KOPT-K1 (cell line): Measurements from ENCODE around the gene GUK1.

Experiments used
- H3K27ac ChIP-seq: fragments of 200-600 bp; sonication (generic); 2 replicates; pipeline ENCODE4 v1.5.1; 2016; ENCODE audit warnings: antibody characterized with exemption, mild to moderate bottlenecking, low read depth, low read length; ENCODE audit not compliant: poor library complexity, severe bottlenecking
- H3K36me3 ChIP-seq: fragments of 200-600 bp; sonication (generic); 2 replicates; pipeline ENCODE4 v1.5.1; 2017; ENCODE audit warnings: antibody characterized with exemption, mild to moderate bottlenecking, low read length, moderate library complexity; ENCODE audit not compliant: insufficient read depth
- H3K9me3 ChIP-seq: fragments of 200-600 bp; sonication (generic); 2 replicates; pipeline ENCODE4 v1.5.1; 2017; ENCODE audit warnings: antibody characterized with exemption, low read length, mild to moderate bottlenecking; ENCODE audit not compliant: insufficient read depth, poor library complexity, severe bottlenecking

GUK1 gene

DNA sequence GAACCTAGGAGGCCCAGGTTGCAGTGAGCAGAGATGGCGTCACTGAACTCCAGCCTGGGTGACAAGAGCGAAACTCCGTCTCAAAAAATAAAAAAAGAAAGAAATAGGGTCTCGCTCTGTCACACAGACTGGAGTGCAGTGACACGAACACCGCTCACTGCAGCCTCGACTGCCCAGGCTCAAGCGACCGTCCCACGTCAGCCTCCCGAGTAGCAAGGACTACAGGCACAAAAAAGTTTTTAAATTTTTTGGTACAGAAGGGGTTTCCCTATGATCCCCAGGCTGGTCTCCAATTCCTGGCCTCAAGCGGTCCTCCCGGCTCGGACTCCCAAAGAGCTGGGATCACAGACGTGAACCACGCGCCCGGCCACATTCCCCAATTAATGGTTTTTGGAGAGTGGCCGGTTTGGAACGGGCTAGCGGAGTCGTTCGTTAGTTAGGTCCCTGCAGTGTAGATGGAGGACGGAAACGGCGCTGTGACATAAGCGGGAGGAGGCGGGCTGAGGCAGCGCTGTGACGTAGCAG, 611 bp upstream of the GUK1 start:
- Histone ChIP-seq H3K9me3 (no peaks in the 10 kb centered on the region), H3K27ac (peak overlapping the region; percentile 83), H3K36me3 (peaks cover 6% of the 10 kb centered on the region; the same call in 1 of the 2 replicates)

DNA sequence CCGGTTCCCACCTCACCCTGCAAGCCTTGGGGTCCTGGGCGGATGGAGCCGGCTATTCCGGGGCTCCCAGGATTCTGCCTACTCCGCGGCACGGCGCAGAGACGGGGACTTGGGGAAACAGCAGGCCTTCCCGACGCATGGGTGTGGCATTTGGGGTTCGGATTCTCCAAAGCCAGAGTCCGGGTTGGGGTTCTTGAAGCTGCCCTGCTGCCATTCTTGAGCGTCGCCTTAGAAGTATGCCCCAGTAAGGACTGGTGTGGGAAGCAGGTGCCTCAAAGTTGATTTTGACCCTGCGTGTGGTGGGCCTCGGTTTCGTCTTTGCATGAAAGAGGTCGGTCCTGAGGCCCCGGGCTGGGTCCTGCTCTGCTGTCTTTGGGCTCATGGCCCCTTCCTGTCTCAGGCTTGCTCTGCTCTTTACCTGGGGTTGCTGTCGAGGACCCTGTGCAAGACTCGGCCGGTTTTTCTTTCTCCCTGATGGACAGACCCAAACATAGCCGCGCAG, 696 bp downstream of the GUK1 start:
- no peaks in the 10 kb centered on the region for H3K9me3 ChIP-seq
- peak overlapping the region; percentile 83 for H3K27ac ChIP-seq
- peaks cover 19% of the 10 kb centered on the region for H3K36me3 ChIP-seq

DNA sequence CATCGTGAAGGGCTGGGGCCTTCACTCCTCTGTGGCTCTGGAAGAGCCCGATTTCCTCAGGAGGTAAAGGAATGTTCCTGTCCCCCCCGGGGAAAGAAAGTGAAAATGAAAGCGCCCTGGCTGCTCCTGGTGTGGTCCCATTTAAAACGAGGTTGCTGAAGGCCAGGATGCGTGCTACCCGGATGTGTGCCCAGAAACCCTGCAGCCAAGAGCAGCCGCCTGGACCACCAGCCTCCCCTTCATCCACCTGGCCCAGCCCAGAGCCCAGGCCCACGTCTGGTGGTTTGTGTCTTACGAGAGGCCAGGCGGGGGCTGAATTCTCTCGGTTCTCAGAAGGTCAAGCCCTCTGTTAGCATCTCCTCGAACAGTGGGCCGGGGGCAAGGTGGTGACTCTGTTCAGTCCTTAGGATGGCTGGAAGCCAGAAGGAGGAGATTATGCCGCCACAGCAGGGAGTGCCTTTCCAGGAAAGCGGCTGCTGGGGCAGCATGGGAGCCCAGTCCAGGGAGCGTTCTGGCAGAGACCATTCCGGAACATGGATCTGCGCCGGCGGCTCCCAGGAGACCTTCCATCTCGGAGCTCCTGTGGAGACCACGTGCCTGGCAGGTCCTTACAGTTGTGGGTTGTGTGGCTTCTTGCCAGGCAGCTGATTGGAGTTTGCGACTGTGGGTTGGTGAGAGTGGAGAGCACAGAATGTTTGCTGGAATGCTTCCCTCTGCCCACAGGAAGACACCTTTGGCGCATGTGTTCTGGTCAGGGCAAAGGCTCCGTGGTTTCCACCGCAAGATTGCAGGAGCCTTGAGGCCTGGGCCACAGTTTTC, 1.4 kb downstream of the GUK1 start:
- Histone ChIP-seq H3K9me3 (no peaks in the 10 kb centered on the region), H3K36me3 (peaks cover 26% of the 10 kb centered on the region), H3K27ac (peak overlapping the region; percentile 83)

DNA sequence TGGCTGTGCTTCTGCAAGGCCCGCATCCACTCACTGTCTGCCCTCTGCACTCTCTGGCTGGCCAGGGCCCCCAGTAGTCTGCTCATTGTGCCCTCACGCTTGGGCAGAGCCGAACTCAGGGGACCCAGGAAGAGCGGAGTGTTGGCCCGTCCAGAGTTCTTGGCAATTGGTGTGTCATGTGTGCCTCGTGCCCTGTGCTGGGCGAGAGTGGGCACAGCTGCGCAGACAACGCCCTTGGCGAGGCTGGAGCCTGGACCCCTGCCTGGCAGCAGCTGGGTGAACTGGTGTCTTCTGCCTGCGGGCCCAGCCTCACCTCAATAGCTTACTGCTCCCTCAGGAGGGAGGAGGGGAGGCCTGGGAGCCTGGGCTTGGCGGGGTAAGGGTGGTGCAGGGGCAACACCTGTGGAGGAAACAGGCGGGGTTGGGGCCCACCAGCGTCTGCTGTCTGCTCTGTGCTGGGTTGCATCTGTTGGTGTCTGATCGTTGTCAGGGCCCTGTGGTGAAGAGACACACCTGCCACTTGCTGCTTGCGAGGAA, 2.1 kb downstream of the GUK1 start:
- Histone ChIP-seq H3K27ac (peak overlapping the region; percentile 83), H3K36me3 (peaks cover 34% of the 10 kb centered on the region), H3K9me3 (no peaks in the 10 kb centered on the region)

DNA sequence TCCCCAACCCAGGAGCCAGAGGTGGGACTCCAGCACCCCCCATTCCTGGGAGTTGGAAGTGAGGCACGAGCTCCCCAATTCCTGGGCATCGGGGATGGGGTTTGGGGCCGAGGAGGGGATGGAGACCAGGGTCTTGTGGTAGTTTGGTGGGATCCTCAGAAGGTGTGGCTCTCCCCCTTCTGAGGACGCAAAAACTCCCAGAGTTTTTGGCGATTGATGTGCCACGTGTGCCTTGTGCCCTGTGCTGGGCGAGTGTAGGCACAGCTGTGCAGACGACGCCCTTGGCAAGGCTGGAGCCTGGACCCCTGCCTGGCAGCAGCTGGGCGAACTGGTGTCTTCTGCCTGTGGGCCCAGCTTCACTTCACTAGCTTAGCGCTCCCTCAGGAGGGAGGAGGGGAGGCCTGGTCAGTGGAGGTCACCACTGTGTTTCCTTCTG, 2.6 kb downstream of the GUK1 start:
- Histone ChIP-seq H3K9me3 (no peaks in the 10 kb centered on the region), H3K36me3 (peaks cover 39% of the 10 kb centered on the region), H3K27ac (peak overlapping the region; percentile 83)

DNA sequence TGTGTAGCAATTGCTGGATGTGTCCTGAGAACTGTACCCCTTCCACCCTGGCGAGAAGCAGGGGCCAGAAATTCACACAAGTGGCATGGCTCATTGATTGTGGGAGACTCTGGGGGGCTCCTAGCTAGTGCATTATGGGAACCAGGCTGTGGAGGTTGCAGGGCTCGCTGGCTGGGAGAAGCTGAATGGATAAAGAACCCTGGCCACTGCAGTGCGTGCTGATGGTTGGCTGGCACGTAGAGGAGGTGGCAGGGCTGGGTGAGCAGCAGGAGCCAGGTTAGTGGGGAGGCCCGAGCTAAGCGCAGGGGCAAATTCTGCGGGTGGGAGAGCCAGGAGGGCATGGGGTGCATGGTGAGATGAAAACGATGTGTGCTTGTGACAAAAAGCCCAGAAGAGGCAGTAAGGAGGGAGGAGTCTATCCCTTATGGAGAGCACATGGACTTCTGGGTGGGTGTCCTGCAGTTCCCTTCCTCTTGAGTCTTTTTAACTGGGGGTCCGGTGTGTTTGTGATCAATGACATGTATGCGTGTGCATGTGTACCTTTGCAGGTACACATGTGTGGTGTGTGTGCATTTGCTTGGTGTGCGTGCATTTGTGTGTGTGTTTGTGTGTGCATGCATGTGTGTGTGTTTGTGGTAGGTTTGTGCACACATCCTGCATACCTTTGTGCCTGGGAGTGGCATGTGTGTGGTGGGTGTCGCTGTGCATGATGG, 3.6 kb downstream of the GUK1 start:
- Histone ChIP-seq H3K9me3 (no peaks in the 10 kb centered on the region), H3K36me3 (peaks cover 48% of the 10 kb centered on the region), H3K27ac (peak overlapping the region; percentile 83)

DNA sequence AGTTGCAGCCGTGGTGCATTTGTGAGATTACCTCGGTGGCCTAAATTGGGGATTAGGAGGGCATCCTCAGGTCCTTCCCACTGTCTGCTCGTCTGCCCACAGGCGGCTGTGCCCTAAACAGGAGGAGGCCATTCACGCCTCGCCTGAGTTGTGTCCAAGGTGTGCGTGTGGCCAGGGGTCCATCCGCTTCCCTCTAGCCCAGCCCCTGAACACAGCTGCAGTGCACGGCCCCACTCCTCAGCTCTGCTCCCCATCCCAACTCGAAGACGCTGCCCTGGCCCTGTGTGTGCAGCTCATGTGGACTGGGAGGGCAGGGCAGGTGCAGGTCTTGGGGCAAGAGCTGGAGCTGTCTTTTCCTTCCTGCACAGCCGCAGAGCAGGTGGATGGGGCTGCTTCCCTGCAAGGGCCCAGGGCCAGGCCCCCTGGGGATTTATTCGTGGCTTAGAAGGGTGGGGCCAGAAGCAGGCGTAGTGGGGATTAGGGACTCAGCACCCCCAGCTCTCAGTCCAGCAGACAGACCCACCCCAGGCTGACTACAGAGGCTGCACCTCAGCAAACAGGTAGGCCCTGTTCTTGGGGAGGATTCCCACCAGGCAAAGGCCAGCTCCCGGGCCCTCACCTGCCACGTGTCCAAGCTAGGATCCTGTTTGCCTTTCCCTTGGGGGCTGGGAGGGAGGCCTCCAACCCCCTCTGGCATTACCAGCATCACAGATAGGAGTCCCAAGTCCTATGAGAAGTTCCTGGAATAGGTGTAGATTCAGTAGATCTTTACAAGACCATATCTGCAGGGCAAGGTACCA, 4.3 kb downstream of the GUK1 start:
- Histone ChIP-seq H3K9me3 (no peaks in the 10 kb centered on the region), H3K36me3 (peaks cover 55% of the 10 kb centered on the region), H3K27ac (peak overlapping the region; percentile 12)

DNA sequence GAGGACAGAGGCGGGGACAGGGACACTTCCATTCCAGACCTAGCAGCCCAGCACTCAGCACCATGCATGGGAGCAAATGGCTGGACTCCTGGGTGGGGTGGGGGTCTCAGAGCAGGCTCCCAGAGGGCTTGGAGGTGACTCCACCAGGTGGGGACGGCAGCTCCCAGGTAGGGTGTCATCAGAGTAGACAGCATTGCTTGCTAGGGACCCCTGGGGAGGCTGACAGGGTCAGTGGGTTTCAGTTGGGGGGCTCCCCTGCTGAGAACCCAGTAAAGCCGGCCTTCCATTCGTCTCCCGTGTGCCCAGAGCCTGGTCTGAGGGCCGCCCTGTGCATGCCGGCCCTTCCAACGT, 4.9 kb downstream of the GUK1 start:
- Histone ChIP-seq H3K27ac (no peak overlapping the region), H3K36me3 (peaks cover 61% of the 10 kb centered on the region), H3K9me3 (no peaks in the 10 kb centered on the region)

DNA sequence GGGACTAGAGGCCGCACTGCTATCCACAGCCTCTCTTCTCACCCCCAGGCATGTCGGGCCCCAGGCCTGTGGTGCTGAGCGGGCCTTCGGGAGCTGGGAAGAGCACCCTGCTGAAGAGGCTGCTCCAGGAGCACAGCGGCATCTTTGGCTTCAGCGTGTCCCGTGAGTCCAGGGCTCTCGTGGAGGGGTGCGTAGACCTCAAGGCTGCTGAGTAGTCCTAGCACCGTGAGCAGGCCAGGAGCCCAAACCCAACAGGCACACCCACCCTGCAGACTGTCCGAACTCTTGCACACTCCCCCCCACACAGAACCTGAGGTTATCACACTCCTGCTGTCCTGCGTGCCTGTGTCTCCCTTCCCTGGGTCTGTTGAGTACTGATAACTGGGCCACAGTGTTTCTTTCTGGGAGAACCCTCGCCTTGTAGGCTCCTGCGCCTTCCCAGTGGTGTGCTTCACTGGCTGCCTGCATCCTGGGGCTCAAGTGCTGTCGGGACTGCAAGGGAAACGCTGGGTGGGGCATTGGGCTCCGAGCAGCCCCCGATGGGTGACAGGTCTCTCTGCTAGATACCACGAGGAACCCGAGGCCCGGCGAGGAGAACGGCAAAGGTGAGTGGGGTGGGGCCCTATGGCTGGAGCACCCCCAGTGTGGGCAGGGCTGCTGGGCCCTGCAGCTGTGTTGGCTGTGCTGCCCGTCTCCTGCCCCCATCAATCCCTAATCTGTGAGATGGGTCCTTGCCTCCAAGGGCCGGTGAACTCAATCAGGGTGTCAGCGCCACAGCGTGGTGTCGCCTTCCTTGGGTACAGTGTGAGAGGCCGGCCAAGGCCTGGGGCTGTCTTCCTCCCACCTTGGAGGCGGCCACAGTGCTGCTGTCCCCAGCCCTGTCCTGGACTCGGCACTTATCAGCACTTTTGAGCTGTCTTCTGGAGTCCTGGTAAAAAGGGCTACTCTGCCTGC, 5.7 kb downstream of the GUK1 start:
- no peaks in the 10 kb centered on the region for H3K9me3 ChIP-seq
- no peak overlapping the region for H3K27ac ChIP-seq
- H3K36me3 ChIP-seq, result peaks cover 67% of the 10 kb centered on the region

DNA sequence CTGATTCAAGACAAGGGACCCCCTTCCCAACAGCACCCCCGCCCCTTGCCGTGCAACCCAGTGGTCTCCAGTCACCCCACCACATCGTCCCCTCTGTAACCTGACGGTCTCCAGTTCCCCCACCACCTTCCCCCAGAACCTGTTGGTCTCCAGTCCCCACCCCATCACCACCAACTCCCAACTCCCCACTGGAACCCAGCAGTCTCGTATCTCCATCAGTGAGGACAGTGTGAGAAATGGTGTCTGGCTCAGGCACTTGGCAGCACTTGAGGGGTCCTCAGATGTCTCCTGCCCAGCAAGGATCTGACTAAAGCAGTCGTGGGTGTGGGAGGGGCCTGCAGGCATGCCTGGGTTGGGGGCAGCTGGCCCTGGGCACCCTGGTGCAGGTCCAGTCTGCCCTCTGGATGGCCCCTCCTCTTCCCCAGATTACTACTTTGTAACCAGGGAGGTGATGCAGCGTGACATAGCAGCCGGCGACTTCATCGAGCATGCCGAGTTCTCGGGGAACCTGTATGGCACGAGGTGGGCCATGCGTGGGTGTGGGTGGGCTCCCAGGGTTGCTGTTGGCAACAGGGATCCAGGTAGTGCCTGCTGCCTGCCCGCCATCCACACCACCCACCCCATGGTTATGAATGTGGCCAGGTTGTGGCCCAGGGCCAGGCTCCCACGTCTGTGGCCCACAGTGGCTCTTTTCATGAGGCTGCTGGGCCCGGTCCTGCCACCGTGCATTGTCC, 6.5 kb downstream of the GUK1 start:
- peaks cover 70% of the 10 kb centered on the region for H3K36me3 ChIP-seq

DNA sequence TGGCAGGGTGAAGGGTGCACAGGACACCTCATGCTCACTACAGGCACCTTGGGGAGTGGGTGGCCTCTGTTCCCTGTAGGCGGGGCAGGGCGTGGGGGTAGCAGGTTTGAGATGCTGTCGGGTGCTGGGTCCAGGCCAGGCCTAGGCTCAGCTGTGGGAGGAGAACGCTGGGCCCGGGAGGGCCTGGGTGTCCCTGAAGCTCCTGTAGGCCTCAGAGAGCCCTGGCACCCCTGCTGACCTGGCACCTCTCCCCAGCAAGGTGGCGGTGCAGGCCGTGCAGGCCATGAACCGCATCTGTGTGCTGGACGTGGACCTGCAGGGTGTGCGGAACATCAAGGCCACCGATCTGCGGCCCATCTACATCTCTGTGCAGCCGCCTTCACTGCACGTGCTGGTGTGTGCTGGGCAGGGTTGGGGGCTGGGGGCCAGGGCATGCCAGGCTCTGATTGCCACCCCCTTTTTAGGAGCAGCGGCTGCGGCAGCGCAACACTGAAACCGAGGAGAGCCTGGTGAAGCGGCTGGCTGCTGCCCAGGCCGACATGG, 7.1 kb downstream of the GUK1 start:
- H3K36me3 ChIP-seq, result peaks cover 76% of the 10 kb centered on the region
- H3K27ac ChIP-seq, result no peak overlapping the region
- H3K9me3 ChIP-seq, result no peaks in the 10 kb centered on the region

More for the DNA sequence above, 6.5 kb downstream of the GUK1 start:
- H3K9me3 ChIP-seq, result no peaks in the 10 kb centered on the region
- no peak overlapping the region for H3K27ac ChIP-seq

DNA sequence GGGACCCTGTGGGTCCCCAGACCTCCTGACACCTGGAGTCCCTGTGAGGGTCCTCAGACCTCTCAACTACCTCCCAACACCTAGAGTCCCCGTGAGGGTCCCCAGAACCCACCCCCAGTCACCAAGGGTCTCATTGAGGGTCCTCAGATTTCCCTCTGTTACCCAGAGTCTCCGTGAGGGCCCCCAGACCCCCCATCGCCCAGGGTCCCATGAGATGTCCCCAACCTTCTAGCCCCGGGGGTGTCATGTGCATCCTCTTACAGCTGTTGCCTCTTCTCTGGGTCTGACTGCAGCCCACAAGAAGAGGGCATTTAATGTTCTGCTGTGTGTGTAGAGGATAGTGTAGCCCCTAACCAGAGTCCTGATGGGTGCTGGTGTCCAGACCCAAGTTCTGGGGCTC, 7.7 kb downstream of the GUK1 start:
- no peak overlapping the region for H3K27ac ChIP-seq
- H3K36me3 ChIP-seq, result peaks cover 78% of the 10 kb centered on the region
- no peaks in the 10 kb centered on the region for H3K9me3 ChIP-seq
